IMR-90 (cell line): ENCODE measurements around the gene TMEM30A. TPM values are rescaled to one million over a fixed set of nuclear protein-coding genes. Genes with fewer than 3 reads are reported as not detected.

ENCODE experiments used
- ATAC-seq: fragments of 200-7000 bp; cut with Tn5 transposase; 2 replicates; pipeline ENCODE4 v1.9.1; 2020; ENCODE audit warnings: low read depth, mild to moderate bottlenecking, moderate library complexity
- BruUV-seq: library from RNA; stranded (reverse); fragments of 400-500 nt; replicated peaks from 2 replicates; lab custom pipeline; 2021; lab: Mats Ljungman, UMichigan
- CTCF ChIA-PET: fragments of 300-600 bp; formaldehyde crosslinking; extraction: SDS; loops from one replicate; lab custom pipeline; 2021; ENCODE audit warnings: antibody characterized with exemption; lab: Yijun Ruan, JAX
- POLR2A ChIA-PET: fragments of 300-600 bp; sonication (Branson Sonifier 250); formaldehyde crosslinking; loops from one replicate; lab custom pipeline; 2022; ENCODE audit warnings: antibody characterized with exemption; ENCODE audit not compliant: unreplicated experiment; lab: Charles Lee
- DNase-seq: peaks from one replicate; pipeline ENCODE4 v3.0.0; 2013
- H2AFZ ChIP-seq: replicated peaks from 2 replicates; pipeline ENCODE3; 2013; ENCODE audit warnings: low read length, mild to moderate bottlenecking; ENCODE audit not compliant: poor library complexity
- H2AK5ac ChIP-seq: 2 replicates; pipeline ENCODE4 v1.6.1; 2013; ENCODE audit warnings: low read depth, low read length, inconsistent platforms
- H2AK9ac ChIP-seq: replicated peaks from 2 replicates; pipeline ENCODE3; 2013; ENCODE audit warnings: mild to moderate bottlenecking, low read depth, low read length, moderate library complexity; ENCODE audit not compliant: poor library complexity
- H2BK120ac ChIP-seq: 2 replicates; pipeline ENCODE4 v1.6.1; 2013; ENCODE audit warnings: low read depth, low read length, inconsistent platforms
- H2BK15ac ChIP-seq: 3 replicates; pipeline ENCODE4 v1.6.1; 2013; ENCODE audit warnings: low read depth, low read length, inconsistent platforms
- H2BK20ac ChIP-seq: 2 replicates; pipeline ENCODE4 v1.6.1; 2013; ENCODE audit warnings: low read depth, mild to moderate bottlenecking, inconsistent platforms, low read length, moderate library complexity
- H2BK5ac ChIP-seq: 2 replicates; pipeline ENCODE4 v1.6.1; 2013; ENCODE audit warnings: mild to moderate bottlenecking, low read depth, low read length, inconsistent platforms; ENCODE audit not compliant: poor library complexity, severe bottlenecking
- H3K14ac ChIP-seq: replicated peaks from 2 replicates; pipeline ENCODE4 v1.6.1; 2013; ENCODE audit warnings: low read depth, low read length, inconsistent platforms
- H3K18ac ChIP-seq: 2 replicates; pipeline ENCODE4 v1.6.1; 2013; ENCODE audit warnings: low read depth, low read length, control low read depth
- H3K23ac ChIP-seq: 2 replicates; pipeline ENCODE4 v1.6.1; 2013; ENCODE audit warnings: low read depth, low read length, inconsistent platforms
- H3K27ac ChIP-seq: 2 replicates; pipeline ENCODE4 v1.5.1; 2013; ENCODE audit warnings: mild to moderate bottlenecking, control low read depth, low read length; ENCODE audit not compliant: insufficient read depth
- H3K27me3 ChIP-seq: 2 replicates; pipeline ENCODE4 v1.6.1; 2013; ENCODE audit warnings: low read length; ENCODE audit not compliant: control insufficient read depth, insufficient read depth
- H3K36me3 ChIP-seq: 2 replicates; pipeline ENCODE4 v1.6.1; 2013; ENCODE audit warnings: low read length, mixed read lengths; ENCODE audit not compliant: control insufficient read depth, insufficient read depth
- H3K4ac ChIP-seq: 2 replicates; pipeline ENCODE4 v1.6.1; 2013; ENCODE audit warnings: low read depth, low read length, inconsistent platforms
- H3K4me1 ChIP-seq: 2 replicates; pipeline ENCODE4 v1.6.1; 2013; ENCODE audit warnings: low read length, mixed read lengths; ENCODE audit not compliant: control insufficient read depth, insufficient read depth
- H3K4me2 ChIP-seq: 2 replicates; pipeline ENCODE4 v1.6.1; 2013; ENCODE audit warnings: low read depth, mild to moderate bottlenecking, control low read depth, low read length, moderate library complexity
- H3K4me3 ChIP-seq: 2 replicates; pipeline ENCODE4 v1.5.1; 2013; ENCODE audit warnings: low read depth, mild to moderate bottlenecking, control low read depth, low read length, moderate library complexity; ENCODE audit not compliant: insufficient read depth
- H3K56ac ChIP-seq: 2 replicates; pipeline ENCODE4 v1.6.1; 2013; ENCODE audit warnings: low read length, inconsistent platforms; ENCODE audit not compliant: insufficient read depth; ENCODE audit errors: extremely low read depth
- H3K79me1 ChIP-seq, 2 experiments: 2 replicates each; pipeline ENCODE4 v1.6.1; 2013; ENCODE audit warnings: low read length in 2 of 2, inconsistent platforms in 1 of 2, low read depth in 1 of 2
- H3K9ac ChIP-seq: 2 replicates; pipeline ENCODE4 v1.6.1; 2013; ENCODE audit warnings: low read depth, low read length, control low read depth
- H3K9me1 ChIP-seq: 2 replicates; pipeline ENCODE4 v1.6.1; 2013; ENCODE audit warnings: low read length, inconsistent platforms; ENCODE audit not compliant: insufficient read depth
- H3K9me3 ChIP-seq: 2 replicates; pipeline ENCODE4 v1.6.1; 2013; ENCODE audit warnings: low read length; ENCODE audit not compliant: control insufficient read depth, insufficient read depth
- H4K20me1 ChIP-seq: 2 replicates; pipeline ENCODE4 v1.6.1; 2013; ENCODE audit warnings: low read length, inconsistent platforms; ENCODE audit not compliant: insufficient read depth
- H4K5ac ChIP-seq: 2 replicates; pipeline ENCODE4 v1.6.1; 2013; ENCODE audit warnings: mild to moderate bottlenecking, low read depth, low read length, control low read depth
- H4K8ac ChIP-seq, 2 experiments: 2 replicates each; pipeline ENCODE4 v1.6.1; 2013; ENCODE audit warnings: low read depth in 2 of 2, low read length in 2 of 2, control low read depth in 1 of 2, inconsistent platforms in 1 of 2
- H4K91ac ChIP-seq: 2 replicates; pipeline ENCODE4 v1.6.1; 2013; ENCODE audit warnings: low read depth, low read length, inconsistent platforms; ENCODE audit not compliant: insufficient read depth
- BHLHE40 ChIP-seq: fragments of 150-350 bp; IDR thresholded peaks from 2 replicates; pipeline ENCODE4 v1.6.1; 2016; ENCODE audit warnings: mild to moderate bottlenecking, low read depth, low read length
- POLR2A ChIP-seq: IDR thresholded peaks from 2 replicates; pipeline ENCODE4 v1.6.1; 2012; ENCODE audit warnings: mild to moderate bottlenecking, low read depth, low read length
- RAD21 ChIP-seq: IDR thresholded peaks from 2 replicates; pipeline ENCODE4 v1.6.1; 2012; ENCODE audit warnings: low read length, improper control_type of control experiment
- SMC3 ChIP-seq: fragments of 150-350 bp; IDR thresholded peaks from 2 replicates; pipeline ENCODE4 v1.6.1; 2016; ENCODE audit warnings: low read depth, mild to moderate bottlenecking, antibody characterized with exemption, low read length, moderate library complexity
- WGBS, 2 experiments: methylation state at CpG; one replicate each; pipeline versions ENCODE4 v1.1.5 to v1.1.7; 2013; ENCODE audit warnings: missing lambda C conversion rate in 2 of 2; ENCODE audit not compliant: insufficient read length in 1 of 2; ENCODE audit errors: extremely low coverage in 2 of 2; 5-methylcytosine and 5-hydroxymethylcytosine counted together
- dilution Hi-C: fragments of 300-500 bp; cut with HindIII; formaldehyde crosslinking; loops from one replicate; pipeline ENCODE4 v1.14.3; 2018; ENCODE audit warnings: low sequenced_read_pairs; ENCODE audit not compliant: unreplicated experiment
- in situ Hi-C: fragments of 300-500 bp; cut with MboI; formaldehyde crosslinking; loops from 3 replicates; pipeline ENCODE4 v1.14.3; 2019; ENCODE audit warnings: low sequenced_read_pairs, inconsistent platforms, mixed read lengths
- intact Hi-C: fragments of 100-400 bp; cut with micrococcal nuclease; formaldehyde crosslinking; loops from 2 replicates; pipeline ENCODE4 v1.10.0; 2022
- polyA plus RNA-seq, 3 experiments: library from polyadenylated mRNA; depleted of rRNA; stranded (reverse); fragments of >200 nt; gene quantifications; 2 replicates each; pipeline ENCODE4 v1.2.3, GENCODE V29; 2012; ENCODE audit warnings: low replicate concordance in 1 of 3
- total RNA-seq: library from RNA; depleted of rRNA; stranded (reverse); fragments of >200 nt; gene quantifications from 2 replicates; pipeline ENCODE4 v1.2.3, GENCODE V29; 2012
- TF ChIP-seq, protein P1 (sequence below): conservative IDR thresholded peaks from 2 replicates; pipeline ENCODE4 v1.5.1; 2012; ENCODE audit warnings: mild to moderate bottlenecking, low read depth, low read length, improper control_type of control experiment

Gene TMEM30A
- total and polyA plus RNA-seq, 2 of the 4 experiments (the other 2 are of a cell fraction): 48.5 to 111 TPM

DNA sequence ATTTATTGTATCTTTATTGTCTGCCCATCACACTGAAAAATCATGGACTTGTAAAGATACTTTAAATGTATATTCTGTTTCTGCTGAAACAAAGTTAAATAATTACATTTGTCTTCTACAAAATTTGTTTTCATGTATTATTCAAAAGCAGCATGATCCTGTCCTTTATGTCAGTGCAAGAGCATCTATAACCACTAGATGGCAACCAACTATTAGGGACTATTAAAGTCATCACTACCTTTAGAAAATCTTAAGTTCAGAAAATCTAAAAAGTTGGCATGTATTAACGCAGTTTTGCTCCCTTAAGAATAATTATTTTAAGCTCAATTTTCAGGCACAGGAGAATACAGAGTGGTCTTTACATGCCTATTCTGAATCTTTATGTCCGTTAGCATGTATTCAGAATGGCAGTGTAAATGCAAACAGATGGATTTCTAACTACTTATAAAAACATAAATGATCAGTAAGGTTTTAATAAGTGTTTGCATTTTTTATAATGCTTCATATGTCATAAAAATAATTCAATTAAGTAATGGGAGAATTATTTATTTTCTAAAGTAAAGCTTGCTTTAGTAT is 17.8 kb downstream of the TMEM30A start:
- BruUV-seq: no TSS peak
- H2BK20ac ChIP-seq: no peak overlapping the region
- H3K9me3 ChIP-seq: no peaks in the 10 kb centered on the region
- H3K27me3 ChIP-seq: no peaks in the 10 kb centered on the region
- H3K79me1 ChIP-seq: peaks cover 19 to 54% of the 10 kb centered on the region in 2 experiments
- ChIA-PET CTCF (interaction anchor here (0.8 to 2.4 kb wide), 7 partner anchors 9 to 261 kb away, joined by 3 to 13 read pairs (median 4); partner anchors contain the start of gene TMEM30A), POLR2A (no interaction called here)
- H3K27ac ChIP-seq: no peak overlapping the region
- peaks cover 9% of the 10 kb centered on the region for H3K9me1 ChIP-seq
- peak overlapping the region; percentile 81 for H2BK5ac ChIP-seq
- no peak overlapping the region for H3K14ac ChIP-seq
- H4K5ac ChIP-seq: no peak overlapping the region
- H3K4ac ChIP-seq: no peak overlapping the region
- in situ Hi-C loops: loop anchor here (10.0 kb wide), 1 partner anchor 268 kb away; no protein-coding TSS in a partner anchor
- H2BK120ac ChIP-seq: no peak overlapping the region
- H3K4me2 ChIP-seq: no peak overlapping the region
- peak; percentile 67 for ATAC-seq
- TF ChIP-seq POLR2A (no peak), RAD21 (peak; percentile 85), BHLHE40 (no peak), SMC3 (peak; percentile 88)
- TF ChIP-seq, protein P1, sequence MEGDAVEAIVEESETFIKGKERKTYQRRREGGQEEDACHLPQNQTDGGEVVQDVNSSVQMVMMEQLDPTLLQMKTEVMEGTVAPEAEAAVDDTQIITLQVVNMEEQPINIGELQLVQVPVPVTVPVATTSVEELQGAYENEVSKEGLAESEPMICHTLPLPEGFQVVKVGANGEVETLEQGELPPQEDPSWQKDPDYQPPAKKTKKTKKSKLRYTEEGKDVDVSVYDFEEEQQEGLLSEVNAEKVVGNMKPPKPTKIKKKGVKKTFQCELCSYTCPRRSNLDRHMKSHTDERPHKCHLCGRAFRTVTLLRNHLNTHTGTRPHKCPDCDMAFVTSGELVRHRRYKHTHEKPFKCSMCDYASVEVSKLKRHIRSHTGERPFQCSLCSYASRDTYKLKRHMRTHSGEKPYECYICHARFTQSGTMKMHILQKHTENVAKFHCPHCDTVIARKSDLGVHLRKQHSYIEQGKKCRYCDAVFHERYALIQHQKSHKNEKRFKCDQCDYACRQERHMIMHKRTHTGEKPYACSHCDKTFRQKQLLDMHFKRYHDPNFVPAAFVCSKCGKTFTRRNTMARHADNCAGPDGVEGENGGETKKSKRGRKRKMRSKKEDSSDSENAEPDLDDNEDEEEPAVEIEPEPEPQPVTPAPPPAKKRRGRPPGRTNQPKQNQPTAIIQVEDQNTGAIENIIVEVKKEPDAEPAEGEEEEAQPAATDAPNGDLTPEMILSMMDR: peak; percentile 83
- dilution Hi-C loops: no loop called here
- WGBS, 2 experiments: no CpG with 5 or more reads among the region's 2 CpGs
- DNase-seq: peak; percentile 76
- H3K56ac ChIP-seq: no peak overlapping the region
- no peak overlapping the region for H3K9ac ChIP-seq
- H2AK9ac ChIP-seq: no peak overlapping the region
- H4K8ac ChIP-seq: no peak overlapping the region
- H4K20me1 ChIP-seq: peaks cover 18% of the 10 kb centered on the region; the same call in 1 of the 2 replicates
- no peak overlapping the region for H3K23ac ChIP-seq
- H3K4me1 ChIP-seq: peaks cover 11% of the 10 kb centered on the region
- H3K36me3 ChIP-seq: peaks cover 17% of the 10 kb centered on the region
- no peak overlapping the region for H2BK15ac ChIP-seq
- no peak overlapping the region for H3K4me3 ChIP-seq
- intact Hi-C loops: loop anchor here (1.0 kb wide), 1 partner anchor 259 kb away; no protein-coding TSS in a partner anchor
- no peak overlapping the region for H2AFZ ChIP-seq
- no peak overlapping the region for H4K91ac ChIP-seq
- H2AK5ac ChIP-seq: no peak overlapping the region
- H3K18ac ChIP-seq: no peak overlapping the region
